Thyroid gland (tissue), 4 donors: ENCODE results near the gene INPP5D.

Experiments
- POLR2A ChIP-seq, 2 donors: fragments of 450-650 bp; IDR thresholded peaks; one replicate each; pipeline ENCODE4 v1.6.1; 2017; ENCODE audit warnings: antibody characterized with exemption in 2 of 2, mild to moderate bottlenecking in 2 of 2, moderate library complexity in 1 of 2
- TF ChIP-seq, protein P1 (sequence below), 6 experiments: fragments of 200-600 bp in 3 of 6; fragments of 450-650 bp in 3 of 6; sonication (generic) in 3 of 6; IDR thresholded peaks; one replicate each; pipeline ENCODE4 v1.5.1; 2016 to 2019; ENCODE audit warnings: antibody characterized with exemption in 6 of 6, mild to moderate bottlenecking in 2 of 6, inconsistent platforms in 1 of 6, moderate library complexity in 1 of 6

DNA sequence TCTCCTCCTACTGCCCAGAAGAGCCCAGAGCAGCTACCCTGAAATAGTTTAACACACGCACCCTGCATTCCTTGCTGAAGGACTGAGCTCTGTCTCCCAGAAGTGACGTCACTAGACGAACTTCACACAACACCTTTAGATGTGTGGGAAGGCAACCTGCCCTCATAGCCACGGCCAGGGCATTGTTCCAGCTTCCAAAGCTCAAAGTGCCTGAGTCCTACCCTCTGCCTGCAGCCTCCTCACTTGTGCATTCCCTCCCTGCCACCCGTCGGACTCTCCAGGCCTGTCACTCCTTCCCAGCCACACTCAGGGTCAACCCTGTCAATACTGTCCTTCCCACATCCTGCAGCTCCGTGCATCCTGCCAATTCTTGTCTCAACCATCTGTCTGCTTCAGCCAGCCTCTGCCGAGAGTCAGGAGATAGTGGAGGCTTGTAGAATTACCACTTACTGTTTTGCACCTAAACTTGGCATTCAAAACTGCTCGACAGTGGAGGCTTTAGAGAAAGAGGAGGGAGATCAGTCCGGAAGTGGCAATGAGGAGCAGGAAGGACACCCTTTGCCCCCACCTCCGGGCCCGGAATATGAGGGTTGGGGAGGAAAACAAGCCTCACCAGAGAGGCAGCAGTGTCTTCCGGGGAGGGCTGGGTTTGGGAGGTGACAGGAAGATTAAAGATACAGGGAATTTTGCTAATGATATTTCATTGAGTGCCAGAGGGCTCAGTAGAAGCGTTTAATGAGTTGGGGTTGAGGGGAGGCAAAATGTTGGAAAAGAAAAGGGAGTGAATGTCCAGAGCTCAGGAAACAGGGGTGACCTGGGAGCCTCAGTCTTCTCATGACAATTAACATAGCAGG, 119.1 kb downstream of the INPP5D start:
- TF ChIP-seq, protein P1, sequence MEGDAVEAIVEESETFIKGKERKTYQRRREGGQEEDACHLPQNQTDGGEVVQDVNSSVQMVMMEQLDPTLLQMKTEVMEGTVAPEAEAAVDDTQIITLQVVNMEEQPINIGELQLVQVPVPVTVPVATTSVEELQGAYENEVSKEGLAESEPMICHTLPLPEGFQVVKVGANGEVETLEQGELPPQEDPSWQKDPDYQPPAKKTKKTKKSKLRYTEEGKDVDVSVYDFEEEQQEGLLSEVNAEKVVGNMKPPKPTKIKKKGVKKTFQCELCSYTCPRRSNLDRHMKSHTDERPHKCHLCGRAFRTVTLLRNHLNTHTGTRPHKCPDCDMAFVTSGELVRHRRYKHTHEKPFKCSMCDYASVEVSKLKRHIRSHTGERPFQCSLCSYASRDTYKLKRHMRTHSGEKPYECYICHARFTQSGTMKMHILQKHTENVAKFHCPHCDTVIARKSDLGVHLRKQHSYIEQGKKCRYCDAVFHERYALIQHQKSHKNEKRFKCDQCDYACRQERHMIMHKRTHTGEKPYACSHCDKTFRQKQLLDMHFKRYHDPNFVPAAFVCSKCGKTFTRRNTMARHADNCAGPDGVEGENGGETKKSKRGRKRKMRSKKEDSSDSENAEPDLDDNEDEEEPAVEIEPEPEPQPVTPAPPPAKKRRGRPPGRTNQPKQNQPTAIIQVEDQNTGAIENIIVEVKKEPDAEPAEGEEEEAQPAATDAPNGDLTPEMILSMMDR (IDR thresholded peaks at IDR 0.05): no peak
- TF ChIP-seq POLR2A (IDR thresholded peaks at IDR 0.05): no peak
